Endodermal cell (in vitro differentiated cells): ENCODE results near the gene GRIK4. TPM values are rescaled to one million over a fixed set of nuclear protein-coding genes. Genes with fewer than 3 reads are reported as not detected.

Experiments used
- DNase-seq: peaks from one replicate; pipeline ENCODE4 v3.0.0-alpha.2; 2017
- H3K27ac ChIP-seq: 2 replicates; pipeline ENCODE4 v1.5.1; 2013; ENCODE audit warnings: mild to moderate bottlenecking, low read depth, low read length, moderate library complexity
- H3K27me3 ChIP-seq: 2 replicates; pipeline ENCODE4 v1.6.1; 2013; ENCODE audit warnings: mild to moderate bottlenecking, low read length, moderate library complexity; ENCODE audit not compliant: insufficient read depth, control insufficient read depth, poor library complexity, severe bottlenecking
- H3K36me3 ChIP-seq: 2 replicates; pipeline ENCODE4 v1.7.0; 2013; ENCODE audit warnings: mild to moderate bottlenecking, low read length, moderate library complexity; ENCODE audit not compliant: control insufficient read depth, insufficient read depth
- H3K4me1 ChIP-seq: one replicate; pipeline ENCODE4 v1.7.0; 2013; ENCODE audit warnings: low read length; ENCODE audit not compliant: control insufficient read depth, insufficient read depth
- H3K4me3 ChIP-seq: 2 replicates; pipeline ENCODE4 v1.5.1; 2013; ENCODE audit warnings: mild to moderate bottlenecking, low read length, moderate library complexity
- H3K9ac ChIP-seq: 2 replicates; pipeline ENCODE4 v1.6.1; 2013; ENCODE audit warnings: mild to moderate bottlenecking, low read length, moderate library complexity; ENCODE audit not compliant: poor library complexity, severe bottlenecking; ENCODE audit errors: extremely low read depth
- H3K9me3 ChIP-seq: 2 replicates; pipeline ENCODE4 v1.6.1; 2013; ENCODE audit warnings: mild to moderate bottlenecking, low read length, moderate library complexity; ENCODE audit not compliant: control insufficient read depth
- H3K27ac Mint-ChIP-seq: 2 replicates; pipeline ENCODE4 v1.8.0; 2020; ENCODE audit warnings: mixed read lengths
- H3K27me3 Mint-ChIP-seq: 2 replicates; pipeline ENCODE4 v1.8.0; 2021; ENCODE audit warnings: mild to moderate bottlenecking, mixed read lengths; ENCODE audit not compliant: insufficient read depth
- H3K36me3 Mint-ChIP-seq: 2 replicates; pipeline ENCODE4 v1.8.0; 2020; ENCODE audit warnings: low read depth, mixed read lengths
- H3K4me1 Mint-ChIP-seq: 2 replicates; pipeline ENCODE4 v1.8.0; 2020; ENCODE audit warnings: mixed read lengths
- H3K4me3 Mint-ChIP-seq: 2 replicates; pipeline ENCODE4 v1.8.0; 2020; ENCODE audit warnings: mild to moderate bottlenecking, moderate library complexity, mixed read lengths
- H3K9me3 Mint-ChIP-seq: 2 replicates; pipeline ENCODE4 v1.8.0; 2020; ENCODE audit warnings: mild to moderate bottlenecking, mixed read lengths
- WGBS, 2 experiments: methylation state at CpG; one replicate each; pipeline versions ENCODE4 v1.1.5 to v1.1.7; 2013; ENCODE audit warnings: missing lambda C conversion rate in 2 of 2, mixed read lengths in 1 of 2; ENCODE audit not compliant: insufficient coverage in 1 of 2, insufficient read length in 1 of 2; 5-methylcytosine and 5-hydroxymethylcytosine counted together
- total RNA-seq, 2 donors: library from RNA; stranded (reverse); fragmentation: NEBNext Ultra II Directional in 1 of 2; extraction: Animal tissue kit (Norgen Biotek cat#: 25700) in 1 of 2; gene quantifications; 2 replicates in 1 of 2; 3 replicates in 1 of 2; pipeline ENCODE4 v1.2.1, GENCODE V29; 2021
- TF ChIP-seq, protein P1 (sequence below): fragments of 200-600 bp; sonication (generic); conservative IDR thresholded peaks from 2 replicates; pipeline ENCODE4 v1.5.0; 2021; ENCODE audit warnings: antibody characterized with exemption, mild to moderate bottlenecking

GRIK4 gene
- total RNA-seq, 2 donors from 2014 or later, result 1.7 to 3.5 TPM

DNA sequence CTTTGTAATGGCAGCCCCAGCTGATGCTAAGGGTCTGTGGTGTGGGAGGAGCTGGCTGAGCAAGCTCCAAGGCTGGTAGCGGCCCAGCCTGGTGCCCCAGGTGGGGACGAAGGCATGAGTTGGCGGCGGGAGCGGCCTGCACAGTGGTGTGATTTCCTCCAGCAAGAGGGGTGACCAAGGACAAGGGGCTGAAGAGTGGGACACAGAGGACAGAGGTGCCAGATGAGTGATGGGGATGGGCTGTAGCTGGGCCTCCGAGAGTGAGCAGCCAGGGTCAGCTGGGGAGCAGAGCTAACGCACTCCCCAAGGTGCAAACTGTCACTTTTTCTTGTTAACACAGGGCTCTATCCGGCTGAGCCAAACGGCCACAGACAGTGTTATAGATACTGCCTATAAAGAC lies 283.2 kb downstream of the GRIK4 start:
- Mint-ChIP-seq H3K27me3 (no peaks in the 10 kb centered on the region), H3K27ac (no peak overlapping the region), H3K4me1 (no peaks in the 10 kb centered on the region), H3K9me3 (no peaks in the 10 kb centered on the region), H3K4me3 (no peak overlapping the region), H3K36me3 (no peaks in the 10 kb centered on the region)
- Histone ChIP-seq H3K4me1 (no peaks in the 10 kb centered on the region), H3K9me3 (no peaks in the 10 kb centered on the region), H3K9ac (no peak overlapping the region), H3K36me3 (no peaks in the 10 kb centered on the region), H3K27ac (no peak overlapping the region), H3K27me3 (peaks cover 12% of the 10 kb centered on the region), H3K4me3 (no peak overlapping the region)
- TF ChIP-seq, protein P1, sequence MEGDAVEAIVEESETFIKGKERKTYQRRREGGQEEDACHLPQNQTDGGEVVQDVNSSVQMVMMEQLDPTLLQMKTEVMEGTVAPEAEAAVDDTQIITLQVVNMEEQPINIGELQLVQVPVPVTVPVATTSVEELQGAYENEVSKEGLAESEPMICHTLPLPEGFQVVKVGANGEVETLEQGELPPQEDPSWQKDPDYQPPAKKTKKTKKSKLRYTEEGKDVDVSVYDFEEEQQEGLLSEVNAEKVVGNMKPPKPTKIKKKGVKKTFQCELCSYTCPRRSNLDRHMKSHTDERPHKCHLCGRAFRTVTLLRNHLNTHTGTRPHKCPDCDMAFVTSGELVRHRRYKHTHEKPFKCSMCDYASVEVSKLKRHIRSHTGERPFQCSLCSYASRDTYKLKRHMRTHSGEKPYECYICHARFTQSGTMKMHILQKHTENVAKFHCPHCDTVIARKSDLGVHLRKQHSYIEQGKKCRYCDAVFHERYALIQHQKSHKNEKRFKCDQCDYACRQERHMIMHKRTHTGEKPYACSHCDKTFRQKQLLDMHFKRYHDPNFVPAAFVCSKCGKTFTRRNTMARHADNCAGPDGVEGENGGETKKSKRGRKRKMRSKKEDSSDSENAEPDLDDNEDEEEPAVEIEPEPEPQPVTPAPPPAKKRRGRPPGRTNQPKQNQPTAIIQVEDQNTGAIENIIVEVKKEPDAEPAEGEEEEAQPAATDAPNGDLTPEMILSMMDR, result no peak
- WGBS, 2 experiments, result 92 to 97% methylated on average over 4 to 9 of the region's 9 CpGs
- DNase-seq, result no peak

- no peak for DNase-seq
- H3K4me3 Mint-ChIP-seq, result no peak overlapping the region
- no peaks in the 10 kb centered on the region for H3K36me3 Mint-ChIP-seq
Measured at GRCh38 chr11:120795185-120795584, 283.6 kb downstream of the GRIK4 start.

GRCh38 chr11:120797143-120797542 lies 285.6 kb downstream of the GRIK4 start:
- Histone ChIP-seq H3K27me3 (peaks cover 6% of the 10 kb centered on the region), H3K4me1 (no peaks in the 10 kb centered on the region), H3K36me3 (no peaks in the 10 kb centered on the region), H3K27ac (no peak overlapping the region), H3K9ac (no peak overlapping the region), H3K4me3 (no peak overlapping the region), H3K9me3 (no peaks in the 10 kb centered on the region)
- TF ChIP-seq, protein P1, result no peak
- H3K36me3 Mint-ChIP-seq, result no peaks in the 10 kb centered on the region
- H3K27ac Mint-ChIP-seq, result no peak overlapping the region
- no peaks in the 10 kb centered on the region for H3K27me3 Mint-ChIP-seq
- no peaks in the 10 kb centered on the region for H3K4me1 Mint-ChIP-seq
- H3K9me3 Mint-ChIP-seq, result no peaks in the 10 kb centered on the region
- H3K4me3 Mint-ChIP-seq, result no peak overlapping the region
- 82 to 95% methylated on average over 6 to 9 of the region's 9 CpGs for WGBS, 2 experiments
- DNase-seq, result no peak

More at GRCh38 chr11:120795185-120795584, 283.6 kb downstream of the GRIK4 start:
- H3K27me3 ChIP-seq, result peaks cover 12% of the 10 kb centered on the region
- Mint-ChIP-seq H3K27me3 (no peaks in the 10 kb centered on the region), H3K9me3 (no peaks in the 10 kb centered on the region), H3K4me1 (no peaks in the 10 kb centered on the region), H3K27ac (no peak overlapping the region)
- WGBS, 2 experiments, result 94 to 95% methylated on average over 6 to 11 of the region's 11 CpGs
- H3K4me3 ChIP-seq, result no peak overlapping the region
- no peak overlapping the region for H3K27ac ChIP-seq
- no peaks in the 10 kb centered on the region for H3K9me3 ChIP-seq
- H3K4me1 ChIP-seq, result no peaks in the 10 kb centered on the region
- H3K36me3 ChIP-seq, result no peaks in the 10 kb centered on the region
- no peak overlapping the region for H3K9ac ChIP-seq
- TF ChIP-seq, protein P1, result no peak
